Suprapubic skin (tissue), 3 donors: ENCODE results near the gene TRIO.

Source experiments
- CTCF ChIP-seq, 2 donors: fragments of 200-600 bp in 1 of 2; fragments of 450-650 bp in 1 of 2; sonication (generic) in 1 of 2; IDR thresholded peaks; one replicate each; pipeline ENCODE4 v1.5.1; 2016 to 2019; ENCODE audit warnings: antibody characterized with exemption in 2 of 2, mild to moderate bottlenecking in 1 of 2, moderate library complexity in 1 of 2
- EP300 ChIP-seq: sonication (generic); formaldehyde crosslinking; IDR thresholded peaks from one replicate; pipeline ENCODE4 v1.6.1; 2017; ENCODE audit warnings: antibody characterized with exemption

- TF ChIP-seq EP300 = no peak
- no peak for TF ChIP-seq CTCF (IDR thresholded peaks at IDR 0.05)
Observed at GRCh38 chr5:14209836-14210235, 66.7 kb downstream of the TRIO start.
